Pulmonary artery endothelial cell (primary cell): Measurements from ENCODE around the gene ANO2. TPM values are rescaled to one million over a fixed set of nuclear protein-coding genes. Genes with fewer than 3 reads are reported as not detected.

Experiments used
- DNase-seq: peaks from one replicate; pipeline ENCODE4 v3.0.0-alpha.2; 2011; ENCODE audit warnings: low read depth, low spot score
- total RNA-seq: library from RNA; depleted of rRNA; stranded (reverse); fragments of >200 nt; gene quantifications from 2 replicates; pipeline ENCODE4 v1.2.3, GENCODE V29; 2014

ANO2 gene
- total RNA-seq, 1 donor from 2014 or later: 9.4 TPM

DNA sequence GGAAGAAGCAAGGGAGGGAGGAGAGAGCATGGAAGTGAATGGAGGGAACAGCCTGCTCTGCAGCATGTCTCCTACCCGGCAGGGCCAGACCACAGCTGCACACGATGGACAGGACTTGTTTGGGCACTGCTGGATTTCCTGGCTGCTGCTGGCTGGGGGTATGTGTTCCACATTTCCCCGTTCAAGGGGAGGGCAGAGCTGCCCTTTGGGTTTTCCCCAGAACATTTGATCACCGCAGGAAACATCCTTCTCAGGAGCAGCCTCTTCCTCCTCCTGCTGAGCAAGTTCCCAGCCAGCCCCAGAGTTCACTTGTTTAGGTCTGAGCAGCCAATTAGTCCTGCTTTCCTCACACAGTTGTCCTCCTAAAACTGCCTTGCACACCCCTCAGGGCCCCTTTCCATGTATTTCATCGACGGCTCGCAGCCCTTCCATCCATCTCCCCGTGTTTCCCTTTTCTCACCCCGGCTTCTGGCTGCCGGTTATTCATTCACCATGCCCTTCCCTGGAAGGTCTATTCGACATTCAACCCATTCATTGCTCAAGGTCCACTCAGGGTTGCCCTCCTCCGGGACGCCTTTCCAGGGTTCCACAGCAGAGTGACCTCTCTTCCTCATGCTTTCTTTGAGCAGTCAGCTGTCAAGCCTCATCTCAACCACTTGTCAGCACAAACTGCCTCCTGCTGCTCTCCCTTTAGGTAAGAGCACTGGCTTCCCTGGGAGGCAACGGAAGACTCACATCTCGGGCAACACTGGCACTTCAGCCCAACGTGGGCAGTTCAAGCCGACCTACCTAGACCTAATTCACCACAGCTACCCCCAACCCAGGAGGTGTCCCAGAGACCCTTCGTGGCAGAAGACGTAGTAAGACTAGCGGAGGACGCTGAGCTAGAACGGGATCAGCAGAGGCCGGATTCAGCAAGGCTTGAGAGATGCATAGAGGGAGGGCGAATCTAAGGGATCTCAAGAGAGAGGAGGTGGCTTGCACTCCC is 20.1 kb upstream of the ANO2 start:
- no peak for DNase-seq

DNA sequence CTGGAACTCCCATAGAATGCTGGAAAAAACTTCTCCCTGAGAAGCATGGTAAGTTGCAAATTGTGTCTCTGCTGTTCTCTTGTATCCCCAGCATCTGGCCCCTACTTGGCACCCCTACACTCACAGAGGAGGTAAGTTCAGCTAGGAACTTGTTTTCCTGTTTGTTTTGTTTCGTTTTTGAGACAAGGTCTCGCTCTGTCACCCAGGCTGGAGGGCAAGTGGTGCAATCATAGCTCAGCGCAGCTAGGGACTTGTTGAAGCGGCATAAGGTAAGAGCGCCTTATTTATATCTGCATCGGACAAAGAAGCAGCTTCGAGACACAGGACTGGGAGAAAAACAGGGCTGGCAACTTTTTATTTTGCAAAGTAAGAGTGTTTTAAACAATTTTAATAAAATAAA is 18.5 kb upstream of the ANO2 start:
- DNase-seq: no peak

DNA sequence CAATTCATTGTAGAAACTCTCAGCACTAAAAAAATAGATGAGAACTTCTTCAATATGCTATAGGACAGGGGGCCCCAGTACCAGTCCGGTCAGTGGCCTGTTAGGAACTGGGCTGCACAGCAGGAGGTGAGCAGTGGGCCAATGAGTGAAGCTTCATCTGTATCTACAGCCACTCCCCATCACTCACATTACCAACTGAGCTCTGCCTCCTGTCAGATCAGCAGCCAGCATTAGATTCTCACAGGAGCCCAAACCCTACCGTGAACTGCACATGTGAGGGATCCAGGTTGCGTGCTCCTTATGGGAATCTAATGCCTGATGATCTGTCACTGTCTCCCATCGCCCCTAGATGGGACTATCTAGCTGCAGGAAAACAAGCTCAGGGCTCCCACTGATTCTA is 15.7 kb upstream of the ANO2 start:
- no peak for DNase-seq

DNA sequence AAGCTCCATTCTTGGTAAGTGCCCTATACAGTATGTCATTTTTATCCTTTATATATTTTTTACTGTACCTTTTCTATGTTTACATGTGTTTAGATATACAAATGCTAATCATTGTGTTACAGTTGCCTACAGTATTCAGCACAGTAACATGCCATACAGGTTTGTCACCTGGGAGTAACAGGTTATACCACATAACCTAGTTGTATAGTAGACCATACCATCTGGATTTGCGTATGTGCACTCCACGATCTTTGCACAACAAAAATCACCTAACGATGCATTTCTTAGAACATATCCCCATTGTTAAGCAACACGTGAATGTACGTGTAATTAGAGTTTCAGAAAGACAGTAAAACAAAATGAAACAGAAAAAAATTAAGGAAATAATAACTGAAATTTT is 11.9 kb upstream of the ANO2 start:
- no peak for DNase-seq

DNA sequence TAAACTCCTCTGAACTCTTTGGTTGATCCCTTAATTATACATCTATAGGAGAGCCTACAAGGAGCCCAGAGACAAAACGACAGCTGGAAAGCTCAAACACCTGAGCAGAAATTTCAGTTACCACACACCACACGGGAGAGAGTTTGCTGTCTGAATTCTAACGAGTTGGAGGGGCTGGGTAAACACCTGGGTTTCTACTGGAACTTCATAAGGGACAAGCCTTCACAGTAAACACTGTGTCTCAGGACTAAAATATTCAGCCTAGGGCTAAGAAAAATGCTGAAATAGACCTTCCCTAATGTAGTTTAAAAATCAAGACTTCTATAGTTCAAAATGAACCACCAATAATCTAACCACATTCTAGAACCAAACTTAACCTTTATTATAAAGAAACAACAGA is 9.6 kb upstream of the ANO2 start:
- DNase-seq: no peak

DNA sequence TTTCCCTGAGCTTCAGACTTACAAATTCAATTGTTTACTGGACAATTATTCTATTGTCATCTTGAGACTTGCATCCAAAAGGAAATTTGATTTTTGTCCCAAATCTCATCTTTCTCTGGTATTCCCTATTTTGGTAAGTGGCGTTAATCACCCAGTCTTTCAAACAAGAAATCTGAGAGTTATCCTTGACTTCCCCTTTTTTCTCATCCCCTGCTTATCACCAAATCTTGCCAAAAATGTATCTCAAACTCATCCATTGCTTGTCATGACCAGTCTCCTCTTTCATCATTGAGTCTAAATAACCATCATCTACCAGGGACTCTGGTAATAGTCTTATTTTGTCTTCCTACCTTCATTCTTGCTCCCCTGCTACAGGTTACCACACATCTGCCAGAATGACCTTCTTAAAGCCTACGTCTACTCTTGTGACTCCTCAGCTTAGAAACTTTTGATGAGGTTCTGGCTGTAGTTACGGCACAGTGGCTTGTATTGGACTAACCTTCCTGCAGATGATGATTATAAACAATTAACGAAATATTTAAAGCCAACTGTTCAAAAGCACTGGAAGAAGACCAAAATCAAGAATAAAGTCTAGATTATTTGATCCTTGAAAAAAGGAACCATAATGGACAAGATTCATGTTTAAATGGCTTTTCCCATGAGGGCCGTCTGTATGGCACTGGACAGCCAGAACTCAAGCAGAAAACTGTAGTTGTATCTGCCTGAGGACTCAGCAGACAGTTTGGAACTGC is 9.0 kb upstream of the ANO2 start:
- DNase-seq: no peak

DNA sequence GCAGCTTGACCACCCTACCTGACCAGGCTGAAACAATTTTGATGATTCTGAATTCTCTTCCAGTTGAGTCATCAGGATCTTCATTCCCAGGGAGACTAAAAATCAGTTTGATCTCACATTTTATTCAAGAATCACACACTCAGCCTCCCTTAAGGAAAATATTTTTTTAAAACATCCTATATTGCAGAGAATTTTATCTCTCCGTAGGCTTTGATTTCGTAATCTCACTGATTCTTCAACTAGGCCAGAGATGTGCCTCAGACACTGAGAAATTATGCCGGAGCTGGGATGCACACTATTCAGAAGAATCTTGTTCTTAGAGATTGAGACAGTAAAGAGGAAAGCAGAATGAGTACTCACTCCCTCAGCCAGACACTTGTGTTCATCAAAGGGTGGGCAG is 7.0 kb upstream of the ANO2 start:
- DNase-seq: no peak

DNA sequence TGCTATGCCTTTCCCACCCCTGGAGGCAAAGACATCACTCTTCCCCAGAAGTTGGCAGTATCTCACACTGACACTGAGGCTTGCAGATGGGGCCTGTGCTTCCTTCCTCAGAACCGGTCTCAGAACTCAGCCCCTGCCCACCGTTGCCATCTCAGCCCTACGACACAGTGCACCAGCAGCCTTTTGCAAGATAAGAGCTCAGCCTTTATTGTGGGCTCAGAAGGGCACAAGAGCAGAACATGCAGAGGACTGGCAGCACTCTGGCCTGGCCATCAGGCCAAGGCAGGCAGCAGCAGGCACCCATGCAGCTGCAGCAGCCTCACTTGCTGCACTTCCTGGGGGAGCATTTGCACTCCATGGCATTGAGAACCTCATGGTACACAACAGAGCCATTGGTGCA is 3.6 kb upstream of the ANO2 start:
- no peak for DNase-seq

DNA sequence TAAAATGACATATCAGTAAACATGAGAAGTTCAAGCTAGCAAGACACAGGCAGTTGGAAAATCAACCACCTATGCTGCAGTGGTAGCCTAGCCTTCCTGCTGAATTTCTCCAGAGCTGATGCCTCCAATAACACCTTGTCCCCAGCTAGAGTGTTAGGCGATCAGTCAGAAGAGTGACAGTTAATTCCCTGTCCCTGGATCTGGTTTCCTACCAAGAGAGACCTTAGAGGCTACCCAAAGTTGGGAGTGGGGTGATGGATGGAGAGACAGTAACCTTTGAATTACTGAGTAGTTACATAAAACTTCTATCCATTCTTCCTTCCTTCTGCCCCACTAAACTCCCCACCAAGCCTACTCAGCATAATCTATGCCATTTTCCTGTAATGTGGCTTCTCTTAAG is 1.9 kb upstream of the ANO2 start:
- DNase-seq: no peak

DNA sequence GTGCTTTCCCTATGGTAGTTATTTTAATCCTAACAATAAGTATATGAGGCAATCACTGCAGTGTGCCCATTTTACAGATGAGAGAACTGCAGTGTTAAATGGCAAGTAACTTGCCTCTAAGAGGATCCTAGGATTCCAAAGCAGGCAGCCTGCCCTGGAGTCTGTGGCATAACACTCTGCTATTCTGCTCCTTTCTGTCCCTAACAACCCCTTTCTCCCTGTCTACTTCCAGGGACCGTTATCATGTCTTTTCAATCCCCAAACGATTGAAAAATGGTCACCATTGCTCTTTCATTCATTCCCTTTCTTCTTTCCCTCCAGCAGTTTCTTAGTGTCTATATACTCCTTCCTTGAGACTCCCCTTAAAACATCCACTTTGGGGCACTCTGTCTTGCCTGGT is 1.3 kb upstream of the ANO2 start:
- no peak for DNase-seq

DNA sequence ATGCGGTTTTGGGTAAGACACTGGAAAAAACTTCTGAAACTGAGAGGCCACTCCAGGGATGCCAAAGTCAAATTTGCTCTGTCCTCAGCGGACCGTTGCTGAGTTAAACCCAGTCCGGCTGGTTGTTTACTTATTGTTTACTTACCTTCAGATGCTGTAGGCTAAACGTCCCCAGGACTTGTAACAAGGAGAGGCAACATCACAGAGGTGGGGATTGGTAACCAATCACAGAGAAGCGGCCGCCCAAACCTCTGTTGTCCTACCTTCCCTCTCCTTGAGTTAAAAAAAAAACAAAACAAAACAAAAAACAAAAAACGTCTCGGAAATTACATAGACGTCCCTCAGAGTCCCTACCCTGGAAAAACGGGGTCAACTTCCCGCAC is 380 bp downstream of the ANO2 start:
- DNase-seq: no peak

DNA sequence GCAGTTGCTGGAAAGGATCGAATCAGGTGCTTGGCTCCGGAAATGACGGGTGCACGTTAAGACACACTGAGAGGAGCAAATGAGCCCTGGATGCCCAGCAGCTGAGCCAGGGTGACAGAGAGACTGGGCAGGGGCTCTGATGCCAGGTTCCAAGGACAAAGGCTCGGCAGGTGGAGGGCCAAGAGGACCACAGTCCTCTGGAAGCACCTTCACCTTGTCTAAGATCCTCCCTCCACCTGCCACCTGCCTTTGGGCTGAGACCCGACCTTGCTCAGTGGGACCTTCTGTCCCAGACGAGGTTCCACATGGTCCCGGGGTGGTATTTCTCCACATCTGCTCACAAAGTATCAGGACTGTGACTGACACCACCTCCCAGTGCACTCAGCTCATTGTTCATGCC is 1.0 kb downstream of the ANO2 start:
- DNase-seq: no peak

DNA sequence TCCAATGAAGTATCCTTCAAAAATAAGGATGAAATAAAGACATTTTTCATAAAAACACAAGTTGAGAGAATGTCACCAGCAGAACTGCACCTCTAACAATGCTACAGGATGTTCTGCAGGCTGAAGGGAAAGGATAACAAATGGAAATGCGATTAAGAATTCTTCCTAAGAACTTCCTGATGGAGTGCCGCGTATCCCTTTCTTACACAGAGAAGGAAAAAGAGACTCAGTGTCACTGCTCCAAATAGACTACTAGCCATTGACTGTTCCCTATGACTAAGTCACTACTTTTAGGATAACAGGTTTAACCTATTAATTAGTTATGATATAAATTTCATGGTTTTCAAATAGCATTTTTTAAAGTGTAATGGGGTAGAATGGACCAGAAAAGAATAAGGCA is 3.2 kb downstream of the ANO2 start:
- no peak for DNase-seq

DNA sequence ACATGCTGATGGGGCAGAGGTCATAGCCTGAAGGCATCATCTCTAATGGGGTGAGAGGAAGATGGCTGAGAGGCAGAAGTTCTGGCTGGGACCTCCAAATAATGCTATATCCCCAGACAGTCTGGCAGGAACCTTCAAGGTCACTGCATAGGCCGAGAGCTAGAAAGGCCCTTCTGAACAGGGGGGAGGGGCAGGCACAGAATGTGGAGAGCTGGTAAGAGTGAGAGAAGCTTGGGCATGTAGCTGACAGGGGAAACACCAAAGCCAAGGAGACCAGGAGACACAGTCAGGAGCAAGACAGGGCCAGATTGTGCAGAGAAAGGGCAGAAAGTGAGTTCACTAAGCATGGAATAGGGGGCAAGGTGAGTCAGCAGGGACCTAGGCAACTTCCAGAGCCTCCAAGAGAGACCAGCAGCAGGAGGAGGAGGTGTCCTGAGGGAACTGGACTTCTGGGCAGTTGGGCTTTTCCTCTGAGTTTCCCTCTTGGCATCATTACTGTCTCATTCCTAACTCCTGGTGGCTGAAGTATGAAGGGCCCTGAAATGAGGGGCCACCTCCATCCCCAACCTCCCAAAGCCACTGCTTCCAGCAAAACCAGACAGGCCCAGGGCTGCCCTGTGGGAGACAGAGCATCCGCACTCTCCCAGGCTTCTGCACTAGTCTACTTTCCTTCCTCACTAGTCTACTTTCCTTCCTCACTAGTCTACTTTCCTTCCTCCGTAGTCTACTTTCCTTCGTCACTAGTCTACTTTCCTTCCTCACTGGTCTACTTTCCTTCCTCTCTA is 17.1 kb downstream of the ANO2 start:
- DNase-seq: no peak

DNA sequence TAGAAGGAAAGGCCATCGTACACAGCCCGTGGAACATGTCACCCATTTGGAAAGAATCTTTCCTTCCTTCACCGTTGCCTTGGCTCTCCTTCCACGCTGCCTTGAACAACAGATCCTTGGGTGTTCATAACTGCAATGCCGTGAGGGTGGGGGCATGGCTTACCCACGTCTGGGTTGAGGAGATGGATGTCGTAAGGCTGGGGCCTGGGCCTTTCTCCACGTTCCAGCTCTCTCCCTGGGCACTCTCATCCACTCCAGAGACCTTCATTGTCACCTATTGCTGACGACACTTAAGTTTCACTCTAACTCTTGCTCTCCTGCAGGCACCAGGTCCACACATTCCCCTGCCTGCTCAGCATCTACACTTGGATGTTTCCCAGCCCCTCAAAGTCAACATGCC is 19.4 kb downstream of the ANO2 start:
- no peak for DNase-seq

DNA sequence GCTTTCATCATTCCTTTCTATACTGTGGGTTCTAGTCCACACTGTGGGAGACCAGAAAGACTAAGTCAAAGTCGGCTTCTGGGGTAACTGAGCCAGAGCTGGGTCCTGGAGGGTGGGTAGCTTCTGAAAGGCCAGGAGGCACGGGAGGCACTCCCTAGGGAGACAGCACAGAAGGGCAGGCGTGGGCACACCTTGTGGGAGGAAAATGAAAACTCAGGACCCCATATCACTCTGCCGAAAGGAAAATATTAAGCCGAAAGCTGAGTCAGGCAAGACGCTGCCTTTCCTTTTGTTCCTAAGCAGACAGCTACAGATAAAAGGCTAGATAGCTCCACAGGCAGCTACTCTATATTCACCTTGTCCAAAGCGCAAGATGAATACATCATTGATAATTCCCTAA is 20.7 kb downstream of the ANO2 start:
- DNase-seq: no peak

DNA sequence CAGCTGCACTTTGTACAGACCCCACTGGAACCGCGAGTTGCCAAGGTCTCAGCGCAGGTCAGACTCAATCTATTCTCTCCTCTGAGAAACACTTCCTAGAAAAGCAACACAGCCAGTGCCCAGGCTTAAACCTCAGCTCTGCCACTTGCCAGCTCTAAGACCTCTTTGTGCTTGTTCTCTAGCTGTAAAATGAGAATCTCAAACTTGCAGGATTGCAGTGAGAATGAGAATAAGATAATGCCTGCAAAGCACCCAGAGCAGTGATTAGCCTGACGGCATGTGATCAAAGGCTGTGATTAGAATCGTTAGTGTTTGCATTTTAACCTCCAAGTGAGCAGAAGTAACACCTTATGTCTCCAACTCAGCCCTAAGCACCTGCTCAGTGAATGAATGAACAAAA is 21.3 kb downstream of the ANO2 start:
- DNase-seq: no peak

DNA sequence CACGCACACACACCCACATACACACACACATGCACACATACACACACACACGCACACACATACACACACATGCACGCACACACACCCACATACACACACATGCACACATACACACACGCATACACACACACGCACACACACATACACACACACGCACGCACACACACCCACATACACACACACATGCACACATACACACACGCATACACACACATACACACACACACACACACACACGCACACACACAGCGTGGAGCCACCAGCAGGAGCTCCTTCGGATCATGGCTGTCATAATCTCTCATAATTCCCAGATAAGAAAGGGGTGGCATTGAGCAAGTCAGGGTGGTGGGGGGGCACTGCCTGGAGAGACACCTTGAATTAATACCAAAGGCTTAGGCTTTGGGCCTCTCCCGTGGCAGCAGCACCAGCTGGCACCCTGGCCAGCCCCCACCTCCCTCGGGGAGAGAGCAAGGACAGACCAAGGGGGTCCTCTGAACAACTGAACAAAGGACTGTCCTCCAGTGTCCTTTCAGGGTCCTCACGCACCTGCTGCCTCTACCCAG is 21.9 kb downstream of the ANO2 start:
- no peak for DNase-seq

DNA sequence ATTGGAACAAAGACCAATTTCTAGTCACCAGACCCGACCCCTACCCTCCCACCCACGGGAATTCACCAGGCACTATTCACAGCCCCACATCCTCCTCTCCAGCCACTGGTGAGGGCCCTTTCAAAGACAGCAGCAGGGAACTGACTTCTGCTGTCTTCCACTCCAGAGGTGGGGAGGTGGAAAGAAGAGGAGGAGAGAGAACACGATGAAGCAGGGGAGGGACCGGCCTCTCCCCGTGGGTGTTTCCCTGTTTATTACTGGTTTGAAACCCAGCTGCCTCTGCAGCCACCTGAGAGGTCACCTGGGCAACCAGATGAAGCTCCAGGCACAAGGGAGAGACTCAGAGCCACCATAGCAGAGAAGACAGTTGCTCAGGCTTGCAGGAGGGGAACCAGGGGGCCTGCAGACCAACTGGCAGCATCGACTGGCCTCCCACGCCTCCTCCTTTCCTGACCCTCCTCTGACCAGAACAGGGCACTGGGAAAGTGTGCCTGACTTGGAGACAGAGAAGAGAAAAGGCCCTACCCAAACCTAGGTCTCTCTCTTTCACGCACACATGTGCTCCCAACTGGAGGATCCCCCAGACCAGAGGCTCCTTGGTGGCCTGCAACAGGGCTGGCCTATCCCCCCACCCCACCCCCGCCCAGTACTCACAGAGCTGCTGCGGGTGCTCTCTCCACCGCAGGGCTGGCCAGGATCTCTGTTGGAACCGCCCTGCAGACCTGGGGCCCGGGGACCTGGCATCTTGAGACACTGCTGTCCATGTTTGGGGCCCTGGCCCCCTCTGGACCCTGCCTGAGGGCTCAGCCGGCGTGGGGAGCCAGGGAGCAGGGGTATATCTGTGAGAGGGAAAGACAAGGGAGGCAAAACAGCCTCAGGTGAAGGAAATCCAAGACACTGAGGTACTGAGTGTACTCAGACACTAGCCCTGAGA is 22.8 kb downstream of the ANO2 start:
- no peak for DNase-seq
